GM12874 (cell line): ENCODE data around the gene AKAP6.

Source experiments
- TF ChIP-seq, protein P1 (sequence below): IDR thresholded peaks from 2 replicates; pipeline ENCODE4 v1.5.1; 2011; ENCODE audit warnings: low read depth, mild to moderate bottlenecking, control low read depth, low read length, moderate library complexity; ENCODE audit not compliant: insufficient read depth

AKAP6 gene

DNA sequence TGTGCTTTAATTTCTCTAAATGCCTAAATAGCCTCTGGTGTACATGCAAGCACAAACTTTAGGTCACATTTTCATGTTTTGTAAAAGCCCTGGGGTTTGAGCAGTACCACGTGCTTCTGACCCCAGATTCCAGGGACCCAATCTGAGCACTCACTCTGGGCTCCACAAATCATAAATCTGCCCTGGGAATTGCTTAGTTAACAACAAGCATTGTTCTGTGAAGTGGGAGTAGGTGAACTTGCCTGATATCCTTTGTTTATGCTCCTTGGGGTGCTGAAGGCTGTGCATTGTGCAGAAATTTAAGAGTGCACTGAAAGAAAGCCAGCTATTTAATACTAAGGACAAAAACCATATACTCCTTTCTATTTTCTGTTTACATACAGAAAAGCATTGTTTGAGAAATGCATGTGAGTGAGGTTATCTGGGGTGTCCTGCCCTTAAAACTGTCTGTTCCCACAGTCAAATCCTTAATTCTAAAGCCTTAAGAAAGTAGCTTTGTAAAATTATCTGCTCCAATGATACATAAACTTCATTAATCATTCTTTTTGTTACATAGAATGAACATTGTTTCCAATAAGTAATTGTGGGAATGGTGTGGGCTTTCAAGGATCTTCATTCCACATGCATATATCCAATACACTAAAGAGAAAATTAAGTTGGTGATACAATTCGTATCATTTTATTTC lies 351.0 kb downstream of the AKAP6 start:
- TF ChIP-seq, protein P1, sequence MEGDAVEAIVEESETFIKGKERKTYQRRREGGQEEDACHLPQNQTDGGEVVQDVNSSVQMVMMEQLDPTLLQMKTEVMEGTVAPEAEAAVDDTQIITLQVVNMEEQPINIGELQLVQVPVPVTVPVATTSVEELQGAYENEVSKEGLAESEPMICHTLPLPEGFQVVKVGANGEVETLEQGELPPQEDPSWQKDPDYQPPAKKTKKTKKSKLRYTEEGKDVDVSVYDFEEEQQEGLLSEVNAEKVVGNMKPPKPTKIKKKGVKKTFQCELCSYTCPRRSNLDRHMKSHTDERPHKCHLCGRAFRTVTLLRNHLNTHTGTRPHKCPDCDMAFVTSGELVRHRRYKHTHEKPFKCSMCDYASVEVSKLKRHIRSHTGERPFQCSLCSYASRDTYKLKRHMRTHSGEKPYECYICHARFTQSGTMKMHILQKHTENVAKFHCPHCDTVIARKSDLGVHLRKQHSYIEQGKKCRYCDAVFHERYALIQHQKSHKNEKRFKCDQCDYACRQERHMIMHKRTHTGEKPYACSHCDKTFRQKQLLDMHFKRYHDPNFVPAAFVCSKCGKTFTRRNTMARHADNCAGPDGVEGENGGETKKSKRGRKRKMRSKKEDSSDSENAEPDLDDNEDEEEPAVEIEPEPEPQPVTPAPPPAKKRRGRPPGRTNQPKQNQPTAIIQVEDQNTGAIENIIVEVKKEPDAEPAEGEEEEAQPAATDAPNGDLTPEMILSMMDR: no peak

DNA sequence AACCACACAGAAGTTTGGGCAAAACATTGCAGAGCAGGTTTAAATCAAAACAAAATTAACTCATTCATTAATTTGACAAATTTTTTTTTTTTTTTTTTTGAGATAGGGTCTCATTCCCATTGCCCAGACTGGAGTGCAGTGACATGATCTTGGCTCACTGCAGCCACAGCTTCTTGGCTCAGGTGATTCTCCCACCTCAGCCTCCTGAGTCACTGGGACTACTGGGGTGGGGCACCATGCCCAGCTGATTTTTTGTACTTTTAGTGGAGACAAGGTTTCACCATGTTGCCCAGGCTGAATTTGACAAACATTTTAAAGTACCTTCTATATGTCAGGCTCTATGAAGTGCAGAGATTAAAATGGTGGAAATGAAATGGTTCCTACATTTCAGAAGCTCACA lies 352.5 kb downstream of the AKAP6 start:
- TF ChIP-seq, protein P1: no peak

DNA sequence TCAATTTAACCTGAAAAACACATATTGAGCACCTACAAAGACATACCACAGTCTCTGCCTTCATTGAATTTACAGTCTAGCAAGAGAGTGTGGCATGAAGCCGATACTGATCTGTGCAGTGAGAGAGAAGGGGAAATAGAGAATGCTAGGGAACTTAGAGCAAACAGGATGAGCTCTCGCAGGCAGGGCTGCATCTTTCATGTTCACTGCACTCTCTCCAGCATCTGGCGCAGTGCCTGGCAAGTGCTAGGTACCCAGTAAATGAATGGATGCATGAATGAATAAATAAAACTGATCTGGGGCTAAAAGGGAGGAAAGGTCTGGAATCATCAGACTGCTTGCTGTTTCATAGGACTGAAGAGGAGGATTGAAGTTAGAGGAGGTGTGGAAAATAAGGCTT lies 353.1 kb downstream of the AKAP6 start:
- TF ChIP-seq, protein P1: no peak

DNA sequence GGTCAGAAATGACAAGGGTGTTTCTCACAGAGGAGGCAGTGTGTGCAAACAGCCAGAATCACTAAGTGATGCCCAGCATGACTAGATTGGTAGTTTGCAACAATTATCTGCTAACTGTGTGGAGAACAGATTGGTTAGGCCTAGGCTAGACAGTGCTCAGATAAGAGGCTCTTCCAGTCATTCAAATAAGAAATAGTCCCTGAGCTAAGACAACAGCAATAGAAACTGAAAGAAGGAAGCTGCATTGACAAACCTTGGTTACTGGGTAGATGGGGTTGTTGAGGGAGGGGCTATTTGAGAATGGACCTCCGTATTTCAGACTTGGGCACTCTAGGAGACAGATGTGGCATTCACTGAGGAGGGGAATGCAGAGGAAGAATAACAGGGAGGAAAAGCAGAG lies 354.6 kb downstream of the AKAP6 start:
- TF ChIP-seq, protein P1: no peak

DNA sequence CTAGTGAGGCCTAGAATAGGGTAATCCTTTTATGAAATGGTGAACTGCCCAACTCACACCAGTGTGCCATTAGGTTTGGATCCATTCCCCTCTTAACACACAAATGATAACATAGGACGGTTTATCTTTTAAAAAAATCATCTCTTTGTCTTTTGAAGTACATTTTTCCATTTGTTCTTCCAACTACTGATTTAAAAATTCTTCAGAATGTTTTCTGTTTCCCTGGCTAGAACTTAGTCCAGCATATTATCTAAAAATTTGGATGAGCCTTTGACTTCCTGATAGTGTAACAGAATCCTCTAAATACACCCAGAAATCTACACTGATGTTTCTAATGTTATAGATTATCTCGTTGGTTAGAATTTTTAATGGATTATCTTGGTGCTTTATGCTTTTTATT lies 359.8 kb downstream of the AKAP6 start:
- TF ChIP-seq, protein P1: no peak

DNA sequence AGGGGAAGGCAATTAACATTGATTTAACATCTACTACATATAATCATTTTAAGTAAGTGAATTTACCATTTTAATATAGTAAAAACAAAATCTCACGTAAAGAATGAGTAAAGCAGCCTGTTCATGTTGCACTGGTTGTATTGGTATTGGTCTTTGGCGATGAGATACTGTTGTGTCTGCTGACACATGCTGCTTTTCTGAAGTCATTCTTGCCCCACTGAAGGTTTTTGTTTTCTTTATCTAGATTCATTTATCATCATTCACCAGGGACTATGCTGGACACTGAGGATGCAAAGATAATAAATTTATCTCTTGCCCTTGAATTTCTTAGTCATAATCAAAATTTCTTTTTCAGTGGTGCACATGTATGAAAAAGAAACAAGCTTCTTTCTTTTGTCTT lies 363.3 kb downstream of the AKAP6 start:
- TF ChIP-seq, protein P1: no peak

DNA sequence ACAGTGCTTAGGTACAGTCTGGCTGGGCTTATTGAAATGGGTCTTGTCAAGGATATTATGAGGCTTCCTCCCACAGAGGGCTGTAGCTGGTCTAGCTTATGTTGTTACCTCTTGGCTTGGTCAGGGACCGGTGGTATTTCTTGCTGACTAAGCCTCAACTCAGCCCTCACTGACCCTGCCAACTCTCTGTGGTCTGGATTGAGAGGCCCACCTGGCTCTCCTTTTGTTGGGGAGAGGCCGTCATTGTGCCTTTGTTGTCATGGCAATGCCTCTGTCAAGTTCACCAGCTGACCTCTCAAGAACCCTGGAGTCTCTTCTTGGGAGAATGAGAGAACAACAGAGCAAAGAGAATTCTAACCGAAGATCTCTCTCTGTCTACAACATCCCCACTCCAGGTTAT lies 364.0 kb downstream of the AKAP6 start:
- TF ChIP-seq, protein P1: no peak
